22Rv1 (cell line): Measurements from ENCODE around the gene FNDC8.
"Not testable (repeated sequence)": the region's sequence is repeated elsewhere in the genome, so short reads cannot be mapped to it uniquely, and the experiment has no call there.

Experiments used
- H3K27ac ChIP-seq: fragments of 450-650 bp; 2 replicates; pipeline ENCODE4 v1.5.1; 2017
- CTCF ChIP-seq: fragments of 450-650 bp; IDR thresholded peaks from 2 replicates; pipeline ENCODE4 v1.5.1; 2017; ENCODE audit warnings: mild to moderate bottlenecking
- ZFX ChIP-seq: fragments of 450-650 bp; IDR thresholded peaks from 2 replicates; pipeline ENCODE4 v1.6.1; 2017; ENCODE audit warnings: antibody characterized with exemption, borderline replicate concordance

The FNDC8 gene

GRCh38 chr17:35170968-35171771, 49.8 kb downstream of the FNDC8 start:
- no peak overlapping the region for H3K27ac ChIP-seq

GRCh38 chr17:35171834-35172233, 50.4 kb downstream of the FNDC8 start:
- no peak overlapping the region for H3K27ac ChIP-seq
- TF ChIP-seq ZFX (no peak), CTCF (no peak)

More at GRCh38 chr17:35170968-35171771, 49.8 kb downstream of the FNDC8 start:
- TF ChIP-seq ZFX (no peak), CTCF (peak; percentile 21; the same call in 1 of the 2 replicates)

- H3K27ac ChIP-seq, result not testable (repeated sequence)
These were observed 50.9 kb downstream of the FNDC8 start for GRCh38 chr17:35172321-35172720.

- no peak for TF ChIP-seq CTCF
- TF ChIP-seq ZFX, result no peak
- H3K27ac ChIP-seq, result no peak overlapping the region
These were observed 53.5 kb downstream of the FNDC8 start for GRCh38 chr17:35174835-35175334.

- no peak overlapping the region for H3K27ac ChIP-seq
- TF ChIP-seq CTCF (no peak), ZFX (no peak)
These were observed 54.4 kb downstream of the FNDC8 start for GRCh38 chr17:35175638-35176415.

- no peak for TF ChIP-seq ZFX
- TF ChIP-seq CTCF, result no peak
These were observed 55.5 kb downstream of the FNDC8 start for GRCh38 chr17:35176897-35177296.

GRCh38 chr17:35179379-35179778, 58.0 kb downstream of the FNDC8 start:
- H3K27ac ChIP-seq, result not testable (repeated sequence)

More at GRCh38 chr17:35176897-35177296, 55.5 kb downstream of the FNDC8 start:
- no peak overlapping the region for H3K27ac ChIP-seq
